HG03354 (cell line): ENCODE data around the gene CDC42SE1.
"Not testable (repeated sequence)": the region's sequence is repeated elsewhere in the genome, so short reads cannot be mapped to it uniquely, and the experiment has no call there.

Experiments
- ATAC-seq: cut with Tn5 transposase; IDR thresholded peaks from one replicate; pipeline ENCODE4 v1.9.1; 2021; ENCODE audit warnings: mild to moderate bottlenecking; ENCODE audit not compliant: unreplicated experiment, poor library complexity, severe bottlenecking

The CDC42SE1 gene, protein sequence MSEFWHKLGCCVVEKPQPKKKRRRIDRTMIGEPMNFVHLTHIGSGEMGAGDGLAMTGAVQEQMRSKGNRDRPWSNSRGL

GRCh38 chr1:151059109-151060006, at the start of gene CDC42SE1:
Gene CDC42SE1, minus strand, starts transcription at chr1:151059622. Its CDS starts 3,892 bp downstream, at chr1:151055730.
- peak; percentile 87 for ATAC-seq

GRCh38 chr1:151108331-151108730, 48.9 kb upstream of the CDC42SE1 start:
- no peak for ATAC-seq

- ATAC-seq, result no peak
Measured at GRCh38 chr1:151106894-151107293, 47.5 kb upstream of the CDC42SE1 start.

- ATAC-seq, result no peak
Measured at GRCh38 chr1:151104630-151105029, 45.2 kb upstream of the CDC42SE1 start.

- no peak for ATAC-seq
Measured at GRCh38 chr1:151098126-151098525, 38.7 kb upstream of the CDC42SE1 start.

DNA sequence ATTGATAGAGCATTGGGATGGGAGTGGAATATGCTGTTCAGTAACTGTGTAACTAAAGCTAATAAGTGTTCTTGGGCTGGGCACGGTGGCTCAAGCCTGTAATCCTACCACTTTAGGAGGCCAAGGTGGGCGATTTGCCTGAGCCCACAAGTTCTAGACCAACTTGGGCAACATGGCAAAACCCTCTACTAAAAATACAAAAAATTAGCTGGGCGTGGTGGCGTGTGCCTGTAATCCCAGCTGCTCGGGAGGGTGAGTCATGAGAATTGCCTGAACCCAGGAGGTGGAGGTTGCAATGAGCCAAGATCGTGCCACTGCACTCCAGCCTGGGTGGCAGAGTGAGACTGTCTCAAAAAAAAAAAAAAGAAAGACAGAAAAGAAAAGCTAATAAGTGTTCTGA, 38.0 kb upstream of the CDC42SE1 start:
- ATAC-seq, result not testable (repeated sequence)

DNA sequence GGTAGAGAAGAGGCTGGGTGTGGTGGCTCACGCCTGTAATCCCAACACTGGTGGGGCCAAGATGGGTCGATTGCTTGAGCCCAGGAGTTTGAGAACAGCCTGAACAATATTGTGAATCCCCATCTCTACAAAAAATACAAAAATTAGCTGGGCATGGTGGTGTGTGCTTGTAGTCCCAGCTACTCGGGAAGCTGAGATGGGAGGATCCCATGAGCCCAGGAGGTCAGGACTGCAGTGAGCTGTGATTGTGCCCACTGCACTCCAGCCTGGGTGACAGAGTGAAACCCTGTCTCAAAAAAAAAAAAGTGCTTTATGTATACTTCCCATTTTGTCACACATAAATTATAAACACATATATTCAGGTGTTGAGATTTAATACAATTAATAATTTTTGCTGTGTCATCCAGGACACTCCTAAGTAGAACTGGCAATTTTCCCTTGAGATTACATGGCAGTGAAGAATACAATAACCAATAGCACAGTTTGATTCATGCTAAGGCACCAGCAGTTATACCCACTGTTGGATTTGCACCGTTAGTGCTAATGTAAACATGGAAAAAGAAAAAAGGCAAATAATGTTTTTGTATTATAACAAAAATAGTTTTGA, 26.6 kb upstream of the CDC42SE1 start:
- ATAC-seq, result no peak

DNA sequence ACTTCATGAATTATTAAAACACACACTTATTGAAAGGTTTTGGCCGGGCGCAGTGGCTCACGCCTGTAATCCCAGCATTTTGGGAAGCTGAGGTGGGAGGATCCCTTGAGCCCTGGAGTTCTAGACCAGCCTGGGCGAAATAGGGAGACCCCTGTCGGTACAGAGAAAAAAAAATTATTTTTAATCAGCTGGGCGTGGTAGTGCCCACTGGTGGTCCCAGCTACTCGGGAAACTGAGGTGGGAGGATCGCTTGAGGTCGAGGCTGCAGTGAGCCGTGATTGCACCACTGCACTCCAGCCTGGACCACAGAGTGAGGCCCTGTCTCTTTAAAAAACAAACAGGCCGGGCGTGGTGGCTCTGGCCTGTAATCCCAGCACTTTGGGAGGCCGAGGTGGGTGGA, 12.8 kb upstream of the CDC42SE1 start:
- ATAC-seq, result no peak

DNA sequence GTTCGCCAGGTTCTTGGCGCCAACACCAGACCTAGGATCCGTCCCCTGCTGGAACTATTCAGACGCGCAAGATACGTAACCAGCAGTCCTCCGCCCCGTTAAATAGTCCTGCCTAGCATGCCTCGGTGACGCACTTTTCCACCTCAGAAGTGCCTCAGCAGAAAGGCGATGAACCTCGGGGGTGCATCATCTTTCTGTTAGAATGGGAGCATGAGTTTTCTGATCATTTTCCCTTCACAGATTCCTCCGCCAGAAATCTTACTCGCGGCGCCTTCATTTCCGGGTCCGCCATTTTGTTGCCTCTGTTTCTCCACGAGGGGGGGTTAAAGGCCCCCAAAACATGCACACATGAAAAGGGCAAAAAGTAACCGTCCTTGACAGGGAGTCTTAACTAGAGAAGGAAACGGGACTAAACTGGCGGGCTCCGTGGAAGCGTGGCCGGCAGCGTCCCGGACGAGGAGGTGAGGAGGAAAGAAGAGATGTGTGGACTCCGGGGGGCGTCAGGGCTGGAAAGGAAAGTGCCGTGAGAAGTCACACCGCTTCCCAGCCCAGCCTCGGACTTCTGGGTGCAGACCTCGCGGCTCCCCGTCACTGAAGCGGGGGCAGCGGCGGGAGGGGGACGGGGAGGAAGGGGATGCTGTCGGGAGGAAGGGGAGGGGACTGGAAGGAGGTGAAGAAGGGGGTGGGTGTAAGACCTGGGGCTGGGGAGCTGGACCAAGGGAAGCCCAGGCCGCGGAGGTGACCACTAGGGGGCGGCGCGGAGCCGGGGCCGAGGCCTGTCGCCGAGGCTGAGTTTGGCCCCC, 11.3 kb upstream of the CDC42SE1 start, which contains the start of gene GABPB2:
Gene GABPB2 (plus strand): TSS at position 288 of the 803 bp plus-strand sequence. CDS start 17,429 bp downstream, outside the sequence.
- ATAC-seq, result peak; percentile 83

- ATAC-seq, result no peak
Measured at GRCh38 chr1:151069103-151069486, 9.7 kb upstream of the CDC42SE1 start.

- no peak for ATAC-seq
Measured at GRCh38 chr1:151067185-151067584, 7.8 kb upstream of the CDC42SE1 start.

GRCh38 chr1:151065089-151065645, 5.7 kb upstream of the CDC42SE1 start:
- ATAC-seq, result no peak

DNA sequence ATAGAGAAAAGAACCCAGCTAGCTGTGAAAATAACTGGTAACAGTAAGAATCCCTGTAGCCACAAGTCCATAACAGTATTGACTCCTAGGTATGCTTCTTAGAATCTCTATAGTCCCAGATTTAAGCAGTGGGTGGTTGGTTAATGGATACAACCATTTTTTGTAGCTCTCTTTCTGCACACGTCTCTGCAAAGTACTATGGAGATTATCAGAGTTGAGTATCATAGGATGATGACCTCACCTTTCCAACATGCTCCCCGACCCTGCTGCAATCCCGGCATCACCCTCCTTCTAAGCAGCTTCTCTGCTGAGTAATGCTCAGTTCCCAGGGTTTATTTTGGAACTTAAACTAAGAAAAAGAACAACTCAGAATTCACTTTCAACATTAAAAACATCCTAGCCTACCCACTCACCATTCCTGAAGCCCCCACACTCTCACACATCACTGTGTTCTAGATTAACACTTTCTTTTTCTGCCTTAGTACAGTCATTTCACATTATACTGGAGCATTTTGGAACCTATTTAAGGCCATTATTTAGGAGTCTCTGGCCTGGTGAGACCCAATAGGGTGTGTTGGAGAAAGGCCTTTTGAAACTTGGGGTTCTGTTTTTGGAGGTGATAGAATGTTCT, 3.4 kb upstream of the CDC42SE1 start:
- no peak for ATAC-seq

DNA sequence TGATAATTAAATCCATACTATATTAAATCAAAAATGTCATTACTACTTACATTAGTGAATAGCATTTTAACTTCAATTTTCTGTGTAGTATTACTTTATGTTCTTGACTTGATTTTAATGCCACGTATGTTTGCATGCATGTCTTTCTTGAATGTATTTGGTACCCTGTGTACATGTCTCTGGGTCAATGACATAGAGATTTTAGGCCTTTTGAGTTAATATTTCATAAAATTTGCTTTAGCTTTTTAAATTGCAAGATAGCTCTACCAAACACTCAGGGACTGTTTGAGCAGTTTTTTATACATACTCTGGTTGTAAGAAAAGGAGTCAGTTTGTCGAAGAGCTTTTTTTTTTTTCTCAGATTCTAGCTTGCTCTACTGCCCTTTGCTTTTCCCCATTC, 2.3 kb upstream of the CDC42SE1 start:
- no peak for ATAC-seq

GRCh38 chr1:151060657-151061421, 1.4 kb upstream of the CDC42SE1 start:
- ATAC-seq, result no peak

- no peak for ATAC-seq
Measured at GRCh38 chr1:151060007-151060656, 710 bp upstream of the CDC42SE1 start, which contains the start of gene MLLT11. Gene MLLT11, plus strand, starts transcription at chr1:151060397. Its CDS starts 6,828 bp downstream, at chr1:151067225.

- ATAC-seq, result no peak
Measured at GRCh38 chr1:151058692-151059091, 730 bp downstream of the CDC42SE1 start.

GRCh38 chr1:151056149-151056548, 3.3 kb downstream of the CDC42SE1 start:
- ATAC-seq, result no peak
